NCI-H69 (cell line): Measurements from ENCODE around the gene CXCL16.
A peak's percentile ranks its signal among the peaks of the same experiment; 100 is the strongest.
"Not testable (repeated sequence)": the region's sequence is repeated elsewhere in the genome, so short reads cannot be mapped to it uniquely, and the experiment has no call there.

Experiments used
- DNase-seq: peaks from one replicate; lab custom pipeline; 2025; lab: John Stamatoyannopoulos, UW

The CXCL16 gene

DNA sequence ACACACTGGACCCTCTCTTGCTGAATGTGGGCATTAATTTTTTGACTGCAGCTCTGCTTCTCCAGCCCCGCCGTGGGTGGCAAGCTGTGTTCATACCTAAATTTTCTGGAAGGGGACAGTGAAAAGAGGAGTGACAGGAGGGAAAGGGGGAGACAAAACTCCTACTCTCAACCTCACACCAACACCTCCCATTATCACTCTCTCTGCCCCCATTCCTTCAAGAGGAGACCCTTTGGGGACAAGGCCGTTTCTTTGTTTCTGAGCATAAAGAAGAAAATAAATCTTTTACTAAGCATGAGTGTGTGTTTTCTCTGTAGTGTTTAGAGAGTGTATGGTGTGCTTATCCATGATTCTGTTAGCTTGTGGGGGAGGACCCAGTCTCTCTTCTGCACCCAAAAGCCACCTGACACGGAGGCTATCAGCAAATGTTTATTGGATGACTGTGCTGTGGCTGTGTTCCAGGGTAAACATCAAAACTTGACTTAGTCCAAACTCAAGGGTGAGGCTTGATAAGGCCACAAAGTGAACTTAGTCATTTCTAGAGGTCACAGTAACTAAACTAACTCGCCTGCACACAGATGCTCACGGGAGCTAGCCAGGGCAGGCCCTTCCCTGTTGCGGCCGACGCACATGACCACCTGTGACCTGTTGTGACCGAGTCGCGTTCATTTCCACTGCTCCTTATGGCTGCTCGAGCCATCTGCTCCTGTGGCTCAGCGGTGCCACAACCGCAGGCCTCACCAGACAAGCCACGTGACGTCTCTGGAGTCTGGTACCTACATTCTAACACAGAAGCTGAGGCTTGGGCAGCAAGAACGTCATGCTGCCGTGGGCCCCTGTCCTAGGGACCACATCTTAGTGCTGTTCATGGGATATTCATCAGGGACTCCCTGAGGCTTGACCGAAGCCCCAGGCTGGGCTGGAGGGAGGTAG lies 18.3 kb downstream of the CXCL16 start:
- no peak for DNase-seq

- no peak for DNase-seq
Measured at GRCh38 chr17:4720787-4721186, 18.9 kb downstream of the CXCL16 start.

DNA sequence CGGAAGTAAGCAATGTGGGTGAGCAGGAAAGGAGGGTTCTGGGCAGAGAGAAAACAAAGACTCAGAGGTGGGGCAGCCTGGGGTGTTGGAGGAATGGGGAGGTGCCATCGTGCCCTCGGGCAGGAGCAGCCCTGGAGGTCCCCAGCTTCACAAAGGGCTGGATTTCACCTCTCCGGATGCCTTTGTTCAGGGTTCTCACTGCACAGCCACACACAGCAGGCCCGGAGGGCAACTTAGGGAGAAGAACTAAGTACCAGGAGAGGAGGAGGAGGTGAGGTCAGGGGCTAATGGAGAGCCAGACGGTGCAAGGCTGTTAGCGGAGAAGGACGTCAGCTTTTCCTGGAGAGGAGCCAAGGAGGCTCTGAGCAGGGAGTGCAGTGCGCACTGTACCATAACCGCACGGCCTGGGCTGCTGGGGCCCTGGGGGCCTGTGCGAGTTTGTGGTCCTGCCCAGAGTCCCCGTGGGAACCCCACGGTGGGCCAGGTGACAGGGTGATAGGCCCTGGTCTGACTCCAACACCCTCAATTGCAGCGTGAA lies 20.0 kb downstream of the CXCL16 start:
- DNase-seq: peak; percentile 61

- DNase-seq: no peak
Measured at GRCh38 chr17:4719146-4719545, 20.6 kb downstream of the CXCL16 start.

GRCh38 chr17:4718276-4718675 lies 21.5 kb downstream of the CXCL16 start:
- DNase-seq: no peak

DNA sequence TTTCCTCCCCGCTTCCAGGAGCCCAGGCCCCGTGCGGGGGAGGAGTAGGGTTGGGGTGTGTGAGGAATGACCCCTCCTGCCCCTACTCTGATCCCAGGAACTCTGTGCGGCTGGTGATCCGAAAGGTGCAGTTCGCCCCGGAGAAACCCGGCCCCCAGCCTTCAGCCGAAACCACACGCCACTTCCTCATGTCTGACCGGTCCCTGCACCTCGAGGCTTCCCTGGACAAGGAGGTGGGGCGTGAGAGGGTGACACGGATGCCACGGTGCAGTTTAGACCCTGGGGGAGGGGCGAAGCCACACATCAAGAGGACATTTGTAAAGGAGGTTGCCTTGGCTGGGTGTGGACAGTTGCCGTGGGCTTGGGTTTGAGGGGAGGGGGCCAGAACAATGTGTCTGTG lies 21.9 kb downstream of the CXCL16 start:
- DNase-seq: no peak

DNA sequence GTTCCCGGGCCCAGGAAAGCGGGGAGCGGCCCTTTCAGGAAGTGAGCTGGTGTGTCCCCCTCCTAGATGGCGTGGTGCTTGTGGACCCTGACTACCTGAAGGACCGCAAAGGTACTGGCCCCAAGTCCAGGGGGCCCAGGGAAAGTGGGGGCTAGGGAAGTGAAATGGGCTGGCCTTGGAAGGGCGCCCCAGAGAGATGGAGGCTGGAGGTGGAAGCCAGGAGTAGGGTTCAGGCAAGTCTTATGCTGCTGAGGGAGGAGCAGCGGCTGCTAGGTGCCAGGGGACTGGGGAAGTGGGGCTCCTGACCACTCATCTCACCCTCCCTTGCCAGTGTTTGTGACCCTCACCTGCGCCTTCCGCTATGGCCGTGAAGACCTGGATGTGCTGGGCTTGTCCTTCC lies 23.6 kb downstream of the CXCL16 start:
- DNase-seq: no peak

DNA sequence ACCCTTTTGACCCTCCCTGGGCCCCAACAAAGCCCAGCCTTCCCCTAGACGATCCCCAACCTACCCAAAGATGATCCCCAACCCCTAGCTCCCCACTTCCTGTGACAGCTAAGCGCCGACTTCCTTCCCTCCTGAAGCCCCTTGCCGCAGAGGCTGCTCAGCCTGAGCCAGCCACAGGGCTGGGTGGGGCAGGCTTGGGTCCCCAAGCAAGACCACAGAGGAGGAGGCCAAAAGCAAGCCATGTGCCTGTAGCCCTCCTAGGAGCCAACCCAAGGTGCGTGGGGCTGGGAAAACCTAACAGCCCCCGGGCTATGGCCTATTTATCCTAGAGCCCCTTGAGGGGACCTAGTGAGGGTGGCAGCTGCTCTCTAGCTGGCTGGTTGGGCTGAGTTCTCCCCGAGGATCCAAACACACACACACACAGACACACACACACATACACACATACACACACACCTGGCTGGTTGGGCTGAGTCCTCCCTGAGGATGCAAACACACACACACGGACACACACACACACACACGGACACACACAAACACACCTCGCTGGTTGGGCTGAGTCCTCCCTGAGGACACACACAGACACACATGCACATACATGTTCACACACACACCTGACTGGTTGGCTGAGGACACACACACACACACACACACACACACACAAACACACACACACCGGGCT lies 24.5 kb downstream of the CXCL16 start:
- no peak for DNase-seq

DNA sequence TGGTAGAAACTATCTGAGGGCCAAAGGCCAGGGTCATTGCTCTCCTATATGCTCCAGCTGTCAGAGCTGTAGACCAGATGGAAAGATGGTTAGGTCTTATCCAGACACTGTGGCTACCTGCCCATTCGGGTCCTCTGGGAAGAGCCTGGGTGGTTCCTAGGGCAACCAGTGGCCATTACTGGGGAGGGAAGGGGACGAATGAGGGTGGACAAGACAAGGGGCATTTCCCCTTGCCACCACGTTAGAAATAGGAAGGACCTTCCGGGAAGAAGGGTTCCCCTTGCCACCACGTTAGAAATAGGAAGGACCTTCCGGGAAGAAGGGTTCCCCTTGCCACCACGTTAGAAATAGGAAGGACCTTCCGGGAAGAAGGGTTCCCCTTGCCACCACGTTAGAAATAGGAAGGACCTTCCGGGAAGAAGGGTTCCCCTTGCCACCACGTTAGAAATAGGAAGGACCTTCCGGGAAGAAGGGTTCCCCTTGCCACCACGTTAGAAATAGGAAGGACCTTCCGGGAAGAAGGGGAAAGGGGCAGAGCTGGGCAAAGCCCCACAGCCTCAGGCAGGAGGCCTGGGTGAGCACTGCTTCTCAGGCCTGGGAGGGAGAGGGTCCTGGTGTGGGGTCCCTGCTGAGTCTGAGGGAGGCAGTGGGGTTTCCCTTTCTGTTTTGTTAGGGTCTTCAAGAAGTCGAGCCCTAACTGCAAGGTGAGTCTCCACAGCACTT lies 25.2 kb downstream of the CXCL16 start:
- not testable (repeated sequence) for DNase-seq

- DNase-seq: no peak
Measured at GRCh38 chr17:4712526-4712925, 27.2 kb downstream of the CXCL16 start.

GRCh38 chr17:4711661-4712181 lies 28.0 kb downstream of the CXCL16 start:
- peak; percentile 26 for DNase-seq

GRCh38 chr17:4710693-4711634 lies 28.8 kb downstream of the CXCL16 start:
- peak; percentile 26 for DNase-seq

DNA sequence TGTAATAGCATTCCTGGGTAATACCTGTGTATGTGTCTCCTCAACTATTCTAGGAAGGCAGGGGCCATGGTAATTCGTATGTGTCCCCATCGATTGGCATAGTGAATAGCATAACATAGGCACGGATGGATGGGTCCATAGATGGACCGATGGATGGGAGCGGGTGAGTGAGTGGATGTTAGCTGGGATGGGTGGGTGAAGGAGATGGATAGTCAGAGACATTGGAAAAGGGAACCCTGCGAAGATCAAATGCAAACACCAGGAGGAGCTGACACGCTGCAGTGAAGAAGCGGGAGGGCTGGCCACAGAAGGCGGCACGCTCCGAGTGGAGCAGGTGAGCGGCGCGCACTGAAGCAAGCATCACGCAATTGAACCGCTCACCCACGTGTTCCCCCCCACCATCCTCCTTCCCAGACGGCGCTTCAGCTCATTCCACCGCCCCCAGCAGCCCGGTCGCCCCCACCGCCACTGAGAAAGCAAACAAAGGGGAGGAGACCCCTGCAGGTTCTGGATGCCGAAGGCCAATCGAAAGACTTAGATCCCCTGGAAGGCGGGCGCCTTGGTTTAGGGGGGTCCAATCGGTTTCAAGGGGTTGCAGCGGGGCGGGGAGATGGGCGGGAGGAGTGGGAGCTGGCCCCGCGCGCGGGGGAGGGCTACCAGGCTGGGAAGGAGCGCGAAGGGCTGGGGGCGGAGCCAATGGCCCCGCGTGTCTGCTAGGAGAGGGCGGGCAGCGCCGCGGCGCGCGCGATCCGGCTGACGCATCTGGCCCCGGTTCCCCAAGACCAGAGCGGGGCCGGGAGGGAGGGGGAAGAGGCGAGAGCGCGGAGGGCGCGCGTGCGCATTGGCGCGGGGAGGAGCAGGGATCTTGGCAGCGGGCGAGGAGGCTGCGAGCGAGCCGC lies 29.7 kb downstream of the CXCL16 start, which contains the start of gene ARRB2:
Gene ARRB2 (plus strand): TSS at position 839 of the 899 bp plus-strand sequence. CDS start 90 bp downstream, outside the sequence.
- DNase-seq: peak; percentile 98

GRCh38 chr17:4708436-4708835 lies 31.3 kb downstream of the CXCL16 start:
- peak; percentile 71 for DNase-seq

DNA sequence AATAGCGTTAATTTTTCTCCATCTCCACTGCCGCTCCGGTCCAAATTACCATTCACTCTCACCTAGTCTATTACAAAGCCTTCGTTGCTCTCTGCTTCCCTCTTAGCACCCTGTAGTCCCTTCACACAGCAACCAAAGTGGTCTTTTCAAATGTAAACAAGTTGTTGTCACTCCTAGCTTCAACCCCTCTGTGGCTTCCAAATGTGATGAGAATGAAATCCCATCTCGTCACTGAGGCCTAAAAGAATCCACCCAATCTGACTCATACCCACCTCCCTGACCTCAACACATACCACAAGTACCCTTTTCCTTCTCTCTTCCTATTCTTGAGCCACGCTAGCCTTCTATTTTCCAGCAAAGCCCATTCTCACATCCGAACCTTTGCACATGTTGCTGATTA lies 33.6 kb downstream of the CXCL16 start:
- no peak for DNase-seq

DNA sequence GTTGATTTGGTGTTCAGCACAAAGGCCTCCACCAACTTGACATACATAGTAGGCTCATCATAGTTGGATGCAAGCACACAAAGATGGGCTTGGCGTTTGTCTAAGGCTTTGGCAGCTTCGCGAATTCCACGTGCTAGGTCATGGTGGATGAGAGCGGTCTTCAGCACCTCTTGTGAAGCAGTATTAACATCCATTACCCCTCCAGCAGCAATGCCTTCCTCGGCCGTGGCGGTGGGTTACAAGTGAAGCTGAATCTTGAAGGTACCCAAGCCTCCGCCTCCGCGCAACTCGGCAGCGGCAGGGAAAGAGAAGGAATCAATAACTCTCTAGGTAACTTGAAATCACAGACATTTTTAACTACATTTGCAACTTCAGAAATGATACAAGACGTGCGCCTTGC lies 34.7 kb downstream of the CXCL16 start:
- no peak for DNase-seq

- DNase-seq: not testable (repeated sequence)
Measured at GRCh38 chr17:4704574-4704907, 35.2 kb downstream of the CXCL16 start.

DNA sequence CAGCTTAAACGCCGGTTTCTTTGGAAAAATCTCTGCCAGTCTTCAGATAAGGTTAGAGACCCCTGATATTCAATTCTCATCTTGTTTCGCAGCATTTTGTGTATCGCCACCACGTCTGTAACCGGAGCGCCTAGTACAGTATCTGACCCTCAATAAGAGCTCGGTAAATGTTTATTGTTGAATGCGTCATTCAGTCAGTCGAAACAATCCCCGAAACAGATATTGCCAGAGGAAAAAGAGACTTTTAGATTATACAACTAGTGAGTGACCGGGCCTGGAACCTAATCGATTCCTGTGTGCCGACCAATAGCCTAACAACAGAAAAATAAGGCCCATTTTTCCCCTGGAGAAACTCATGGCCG lies 36.4 kb downstream of the CXCL16 start:
- DNase-seq: no peak

GRCh38 chr17:4701116-4701515 lies 38.6 kb downstream of the CXCL16 start:
- DNase-seq: no peak
